ENCODE measurements around the gene GFOD1. TPM values are rescaled to one million over a fixed set of nuclear protein-coding genes. Genes with fewer than 3 reads are reported as not detected.

Gene GFOD1
- total and polyA plus RNA-seq, 2 of the 4 experiments (the other 2 are of a cell fraction): 1.8 to 3.4 TPM

GRCh38 chr6:13461307-13461706 lies 26.1 kb downstream of the GFOD1 start:
- peaks cover 15% of the 10 kb centered on the region for H3K4me1 ChIP-seq (ENCODE audit: control insufficient read depth, insufficient read depth, low read length)
- in situ Hi-C loops (cut with MboI; ENCODE audit: low sequenced_read_pairs) (no loop called here), dilution Hi-C loops (cut with HindIII; ENCODE audit: low sequenced_read_pairs, unreplicated experiment) (no loop called here), intact Hi-C loops (cut with micrococcal nuclease) (no loop called here)
- no peak overlapping the region for H2BK15ac ChIP-seq (ENCODE audit: low read depth, low read length)
- 0 out of 2 replicates have a peak, but pooled peaks cover 4% of the 10 kb centered on the region for H4K20me1 ChIP-seq (ENCODE audit: insufficient read depth, low read length)
- H2BK120ac ChIP-seq (ENCODE audit: low read depth, low read length): peak overlapping the region; percentile 47; the same call in 1 of the 2 replicates
- H3K23ac ChIP-seq (ENCODE audit: low read depth, low read length): no peak overlapping the region
- no CpG with 5 or more reads among the region's 4 CpGs for WGBS, 2 experiments (ENCODE audit: extremely low coverage in 2 of 2, insufficient read length in 1 of 2)
- BruUV-seq (replicated peaks): no TSS peak
- H2AK9ac ChIP-seq (replicated peaks; ENCODE audit: low read depth, low read length, poor library complexity): no peak overlapping the region
- H3K9me1 ChIP-seq (ENCODE audit: insufficient read depth, low read length): peaks cover 21% of the 10 kb centered on the region
- H2AFZ ChIP-seq (replicated peaks; ENCODE audit: low read length, poor library complexity): no peak overlapping the region
- H3K27me3 ChIP-seq (ENCODE audit: control insufficient read depth, insufficient read depth, low read length): no peaks in the 10 kb centered on the region
- TF ChIP-seq BHLHE40 (IDR thresholded peaks at IDR 0.05; ENCODE audit: low read depth, low read length): no peak
- TF ChIP-seq MAZ (IDR thresholded peaks at IDR 0.05; ENCODE audit: borderline replicate concordance, low read depth, low read length): no peak
- no peak for TF ChIP-seq RCOR1 (IDR thresholded peaks at IDR 0.05; ENCODE audit: insufficient replicate concordance, low read length)
- TF ChIP-seq USF2 (IDR thresholded peaks at IDR 0.05; ENCODE audit: low read depth, low read length): no peak
- TF ChIP-seq POLR2A (IDR thresholded peaks at IDR 0.05; ENCODE audit: low read depth, low read length): no peak
- no peak for TF ChIP-seq CTCF (conservative IDR thresholded peaks at IDR 0.05; ENCODE audit: low read depth, low read length)
- TF ChIP-seq FOS (IDR thresholded peaks at IDR 0.05; ENCODE audit: low read depth, low read length): no peak
- TF ChIP-seq MAFK (IDR thresholded peaks at IDR 0.05; ENCODE audit: low read depth, low read length): no peak
- no peak for TF ChIP-seq SMC3 (IDR thresholded peaks at IDR 0.05; ENCODE audit: low read depth, low read length)
- no peak for TF ChIP-seq NFE2L2 (IDR thresholded peaks at IDR 0.05; ENCODE audit: low read depth, low read length)
- no peak for TF ChIP-seq ELK1 (IDR thresholded peaks at IDR 0.05; ENCODE audit: borderline replicate concordance, low read depth, low read length)
- no peak for TF ChIP-seq CHD1 (IDR thresholded peaks at IDR 0.05; ENCODE audit: low read depth, low read length)
- TF ChIP-seq CEBPB (IDR thresholded peaks at IDR 0.05; ENCODE audit: low read depth, low read length): no peak
- no peak for TF ChIP-seq MXI1 (IDR thresholded peaks at IDR 0.05; ENCODE audit: borderline replicate concordance, low read depth, low read length)
- TF ChIP-seq RAD21 (IDR thresholded peaks at IDR 0.05; ENCODE audit: low read length): no peak
- no peak for TF ChIP-seq RFX5 (IDR thresholded peaks at IDR 0.05; ENCODE audit: low read depth, low read length)
- no peak overlapping the region for H3K18ac ChIP-seq (ENCODE audit: low read depth, low read length)
- ChIA-PET CTCF (no interaction called here), POLR2A (ENCODE audit: unreplicated experiment) (no interaction called here)
- peaks cover 0 to 37% of the 10 kb centered on the region in 2 experiments; a peak in 1 of 4 replicates for H3K79me1 ChIP-seq (ENCODE audit: low read depth in 1 of 2, low read length in 2 of 2)
- H3K56ac ChIP-seq (ENCODE audit: extremely low read depth, insufficient read depth, low read length): no peak overlapping the region
- no peak for DNase-seq
- H3K9me3 ChIP-seq (ENCODE audit: control insufficient read depth, insufficient read depth, low read length): no peaks in the 10 kb centered on the region
- H3K14ac ChIP-seq (replicated peaks; ENCODE audit: low read depth, low read length): no peak overlapping the region
- no peak overlapping the region for H4K91ac ChIP-seq (ENCODE audit: insufficient read depth, low read depth, low read length)
- H3K4ac ChIP-seq (ENCODE audit: low read depth, low read length): peak overlapping the region; percentile 41
- H3K4me2 ChIP-seq (ENCODE audit: low read depth, low read length): no peak overlapping the region
- H3K9ac ChIP-seq (ENCODE audit: low read depth, low read length): no peak overlapping the region
- no peak for ATAC-seq (ENCODE audit: low read depth)
- no peak overlapping the region for H3K27ac ChIP-seq (ENCODE audit: insufficient read depth, low read length)
- H3K4me3 ChIP-seq (ENCODE audit: insufficient read depth, low read depth, low read length): no peak overlapping the region
- H3K36me3 ChIP-seq (ENCODE audit: control insufficient read depth, insufficient read depth, low read length): no peaks in the 10 kb centered on the region
- H4K8ac ChIP-seq (ENCODE audit: low read depth in 2 of 2, low read length in 2 of 2): no peak overlapping the region
- H2AK5ac ChIP-seq (ENCODE audit: low read depth, low read length): peak overlapping the region; percentile 56; the same call in 1 of the 2 replicates
- H2BK20ac ChIP-seq (ENCODE audit: low read depth, low read length): peak overlapping the region; percentile 10; the same call in 1 of the 2 replicates
- H2BK5ac ChIP-seq (ENCODE audit: low read depth, low read length, poor library complexity, severe bottlenecking): no peak overlapping the region
- no peak overlapping the region for H4K5ac ChIP-seq (ENCODE audit: low read depth, low read length)
